ENCODE results near the gene HEY2.
A peak's percentile ranks its signal among the peaks of the same experiment; 100 is the strongest.
"Not testable (repeated sequence)": the region's sequence is repeated elsewhere in the genome, so short reads cannot be mapped to it uniquely, and the experiment has no call there.

The HEY2 gene

GRCh38 chr6:125773387-125774341 lies 24.2 kb downstream of the HEY2 start:
- DNase-seq: no peak

DNA sequence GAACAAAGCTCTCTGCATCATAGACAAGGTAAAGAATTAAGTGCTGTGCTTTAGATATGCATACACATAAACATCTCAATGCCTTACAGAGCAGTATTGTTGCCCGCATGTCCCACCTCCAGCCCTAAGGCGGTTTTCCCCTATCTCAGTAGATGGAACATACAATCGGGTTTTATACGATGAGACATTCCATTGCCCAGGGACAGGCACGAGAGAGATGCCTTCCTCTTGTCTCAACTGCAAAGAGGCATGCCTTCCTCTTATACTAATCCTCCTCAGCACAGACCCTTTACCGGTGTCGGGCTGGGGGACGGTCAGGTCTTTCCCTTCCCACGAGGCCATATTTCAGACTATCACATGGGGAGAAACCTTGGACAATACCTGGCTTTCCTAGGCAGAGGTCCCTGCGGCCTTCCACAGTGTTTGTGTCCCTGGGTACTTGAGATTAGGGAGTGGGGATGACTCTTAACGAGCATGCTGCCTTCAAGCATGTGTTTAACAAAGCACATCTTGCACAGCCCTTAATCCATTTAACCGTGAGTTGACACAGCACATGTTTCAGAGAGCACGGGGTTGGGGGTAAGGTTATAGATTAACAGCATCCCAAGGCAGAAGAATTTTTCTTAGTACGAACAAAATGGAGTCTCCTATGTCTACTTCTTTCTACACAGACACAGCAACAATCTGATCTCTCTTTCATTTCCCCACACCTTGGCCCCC lies 26.8 kb downstream of the HEY2 start:
- DNase-seq: not testable (repeated sequence)

DNA sequence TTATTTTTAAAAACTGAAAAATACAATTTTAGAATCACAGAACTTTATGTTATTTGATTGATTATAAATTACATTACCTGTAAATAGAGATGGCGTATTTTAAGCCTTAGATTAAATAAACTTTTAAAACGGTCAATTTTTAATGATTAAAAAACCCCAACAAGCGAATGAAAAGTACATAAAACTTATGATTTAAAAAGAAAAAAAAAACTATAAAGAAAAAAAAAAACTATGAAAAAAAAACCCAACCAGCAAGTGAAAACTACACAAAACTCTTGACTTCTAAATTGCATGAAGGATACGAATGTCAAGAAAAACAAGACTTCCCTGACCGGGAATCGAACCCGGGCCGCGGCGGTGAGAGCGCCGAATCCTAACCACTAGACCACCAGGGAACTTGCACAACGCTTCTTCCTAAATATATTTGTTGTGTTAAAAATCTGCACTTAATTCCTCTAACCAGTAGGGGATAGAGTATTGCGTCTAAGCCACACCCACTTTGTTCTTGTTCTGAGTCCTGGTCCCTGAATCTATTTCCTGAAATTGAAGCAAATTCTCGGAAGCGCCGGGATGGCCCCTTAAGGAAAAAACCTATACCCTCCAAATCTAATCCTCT lies 30.6 kb downstream of the HEY2 start:
- peak; percentile 88 for DNase-seq

DNA sequence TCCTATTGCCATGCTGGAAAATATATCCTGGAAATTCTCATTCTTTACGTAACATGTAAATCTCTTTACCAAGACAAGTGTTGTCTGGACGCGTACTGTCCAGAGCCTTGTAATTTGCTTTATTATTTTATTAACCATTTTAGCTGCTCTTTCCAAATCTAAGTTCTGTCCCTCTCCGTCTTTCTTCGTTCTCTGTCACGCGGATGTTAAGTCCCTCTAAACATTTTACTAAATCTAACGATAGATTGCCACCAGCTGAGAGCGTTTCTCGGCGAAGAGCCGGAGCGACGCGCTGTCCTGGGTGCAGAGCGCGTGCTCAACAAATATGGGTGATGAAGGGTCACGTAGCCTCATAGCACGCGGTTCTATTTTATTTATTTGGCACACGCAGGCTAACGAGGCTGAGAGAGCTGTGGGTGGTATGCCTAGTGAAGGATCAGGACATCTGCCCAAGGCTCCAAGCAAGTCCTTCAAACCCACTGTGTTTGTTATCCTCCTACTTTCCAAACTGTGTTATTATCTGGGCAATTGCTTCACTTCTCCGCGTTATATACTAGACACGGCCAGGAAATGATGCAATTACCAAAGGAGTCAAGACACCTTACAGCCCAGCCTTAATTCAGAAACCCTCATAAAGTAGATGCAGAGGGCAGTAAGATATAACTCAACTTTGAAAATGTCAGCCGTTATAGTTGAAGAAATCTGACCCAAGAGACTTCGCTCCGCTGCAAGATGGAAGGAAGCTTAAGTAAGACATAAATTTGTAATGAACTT lies 31.3 kb downstream of the HEY2 start:
- peak; percentile 57 for DNase-seq

GRCh38 chr6:125781314-125781868 lies 32.0 kb downstream of the HEY2 start:
- DNase-seq: peak; percentile 55

DNA sequence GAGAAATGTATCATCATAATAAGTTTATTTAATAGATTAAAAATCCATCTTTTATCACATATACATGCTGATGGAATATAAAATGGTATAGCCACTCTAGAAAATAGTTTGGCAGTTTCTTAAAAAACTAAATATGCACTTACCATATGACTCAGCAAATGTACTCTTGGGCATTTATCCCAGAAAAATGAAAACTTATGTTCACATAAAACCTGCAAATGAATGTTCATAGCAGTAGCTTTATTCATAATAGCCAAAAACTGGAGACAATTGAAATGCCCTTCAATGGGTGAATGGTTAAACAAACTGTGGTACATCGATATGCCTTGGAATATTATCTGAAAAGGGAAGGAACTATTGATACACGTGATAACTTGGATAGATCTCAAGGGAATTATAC lies 34.9 kb downstream of the HEY2 start:
- DNase-seq: no peak

DNA sequence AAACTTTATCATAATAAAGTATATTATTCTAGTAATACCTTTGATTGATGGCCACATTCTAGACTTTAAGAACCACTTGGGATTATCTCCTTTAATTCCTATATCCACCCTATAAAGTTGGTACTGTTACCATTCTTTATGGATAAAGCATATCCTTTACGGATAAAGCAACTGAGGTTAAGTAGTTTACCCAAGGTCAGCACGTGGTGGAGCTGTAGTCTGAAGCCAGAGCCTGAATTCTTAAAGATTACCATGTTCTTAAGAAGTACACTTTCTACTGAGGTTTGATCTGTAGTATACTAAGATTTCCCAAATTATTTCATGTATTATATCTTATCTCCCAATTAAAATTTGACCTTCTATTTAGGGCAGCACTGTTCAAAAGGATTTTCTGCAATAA lies 38.4 kb downstream of the HEY2 start:
- DNase-seq: no peak

DNA sequence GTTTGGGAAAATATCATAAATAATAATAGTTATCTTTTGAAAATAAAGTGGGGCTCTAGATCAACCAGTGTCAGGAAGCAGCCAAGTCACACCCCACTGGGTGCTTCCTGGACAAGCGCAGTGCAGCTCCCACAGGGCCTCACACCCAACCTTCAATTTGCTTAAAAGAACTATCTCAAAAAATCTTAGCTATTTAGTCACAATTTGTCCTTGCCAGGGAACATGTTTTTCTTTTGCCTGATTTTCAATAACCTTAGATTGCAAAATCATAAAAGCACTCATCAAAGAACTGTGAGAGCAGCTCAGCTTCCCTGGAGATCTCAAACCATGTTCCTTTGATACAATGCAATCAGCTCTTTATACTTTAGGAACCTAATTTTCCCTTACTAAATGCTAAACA lies 39.7 kb downstream of the HEY2 start:
- no peak for DNase-seq

DNA sequence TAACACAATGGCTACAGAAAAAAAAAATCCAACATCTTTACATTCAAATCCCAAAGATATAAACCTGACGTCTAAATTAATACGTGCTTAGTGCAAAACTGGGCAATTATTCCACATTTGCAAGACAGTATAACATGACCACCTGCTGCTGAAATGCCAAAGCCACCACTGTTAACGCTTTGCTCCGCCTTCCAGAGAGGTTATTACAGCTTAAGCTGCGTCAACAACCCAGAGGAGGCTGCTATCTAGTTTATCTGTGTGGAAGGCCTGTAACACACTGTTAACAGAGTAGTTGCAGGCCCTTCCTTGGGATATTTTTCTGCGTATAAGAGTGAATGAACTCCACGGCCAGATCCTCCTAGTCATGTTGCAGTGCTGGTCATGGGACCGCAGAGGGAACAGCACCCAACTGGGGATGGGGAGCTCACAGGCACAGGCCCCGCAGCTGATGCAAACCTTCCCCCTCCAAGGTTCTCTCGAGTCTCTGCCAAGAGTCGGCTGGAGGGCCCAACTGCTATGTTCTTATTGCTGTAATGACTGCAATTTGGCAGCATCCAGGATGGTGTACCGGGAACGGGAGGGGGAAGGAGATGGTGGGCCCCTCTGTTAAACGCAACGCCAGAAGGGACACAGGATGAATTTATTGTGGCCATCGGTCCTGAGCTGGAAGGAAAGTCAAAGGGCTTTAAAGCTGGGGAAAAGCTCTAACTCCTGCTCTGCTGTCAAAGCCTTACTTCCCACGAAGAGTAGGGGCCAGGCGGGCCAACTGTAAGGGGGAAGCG lies 40.3 kb downstream of the HEY2 start:
- DNase-seq: peak; percentile 25

- peak; percentile 78 for DNase-seq
Observed at GRCh38 chr6:125790358-125791150, 41.1 kb downstream of the HEY2 start, which contains the start of gene NCOA7. Gene NCOA7 (plus strand): TSS chr6:125790960. CDS start chr6:125815355, 24,395 bp downstream.

DNA sequence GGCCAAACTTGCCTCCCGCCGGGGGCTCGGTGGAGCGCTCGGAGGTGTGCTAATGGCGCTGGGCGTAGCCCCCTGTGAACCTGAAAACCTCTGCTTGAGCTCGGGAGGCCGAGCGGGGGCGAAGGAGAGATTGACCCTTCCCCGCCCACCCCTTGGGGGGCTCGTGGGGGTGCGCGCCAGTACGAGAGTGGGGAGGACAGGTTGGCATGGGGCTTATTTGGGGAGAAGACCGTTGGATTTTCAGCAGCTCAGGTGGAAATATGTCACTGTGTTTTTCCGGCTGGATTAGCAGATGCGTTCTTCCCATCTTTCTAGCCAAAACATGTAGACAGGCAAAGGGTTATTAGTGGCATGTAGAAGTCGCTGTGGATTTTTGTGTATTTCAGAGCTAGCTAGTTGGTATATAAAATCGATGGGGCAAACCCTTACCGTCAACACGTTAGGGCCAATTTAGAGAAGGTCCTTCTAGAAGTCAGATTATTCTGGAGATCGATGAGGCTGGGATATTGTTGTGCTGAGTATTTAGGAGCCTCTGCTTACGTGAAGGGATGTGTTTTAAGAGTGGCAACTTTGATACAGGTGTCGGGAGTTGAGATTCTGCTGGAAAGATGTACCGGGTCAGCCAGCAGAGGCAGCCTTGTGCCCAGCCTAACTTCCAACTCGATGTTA lies 41.9 kb downstream of the HEY2 start:
- DNase-seq: peak; percentile 42

DNA sequence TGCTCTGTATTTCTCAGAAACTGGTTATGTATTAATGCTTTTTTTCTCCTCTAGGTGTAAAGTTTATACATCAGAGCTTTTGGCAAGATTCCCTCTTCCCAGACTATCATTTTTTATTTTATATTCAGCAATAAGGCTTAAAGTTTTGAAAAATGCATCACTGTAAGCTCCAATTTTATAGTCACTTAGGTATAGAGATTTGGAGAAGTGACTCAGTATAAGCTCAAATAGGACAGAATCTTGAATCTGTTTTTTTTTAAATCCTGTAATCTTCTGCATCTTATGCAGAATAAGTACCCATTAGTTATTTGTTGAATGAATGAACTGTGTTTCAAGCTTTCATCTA lies 42.4 kb downstream of the HEY2 start:
- DNase-seq: no peak

DNA sequence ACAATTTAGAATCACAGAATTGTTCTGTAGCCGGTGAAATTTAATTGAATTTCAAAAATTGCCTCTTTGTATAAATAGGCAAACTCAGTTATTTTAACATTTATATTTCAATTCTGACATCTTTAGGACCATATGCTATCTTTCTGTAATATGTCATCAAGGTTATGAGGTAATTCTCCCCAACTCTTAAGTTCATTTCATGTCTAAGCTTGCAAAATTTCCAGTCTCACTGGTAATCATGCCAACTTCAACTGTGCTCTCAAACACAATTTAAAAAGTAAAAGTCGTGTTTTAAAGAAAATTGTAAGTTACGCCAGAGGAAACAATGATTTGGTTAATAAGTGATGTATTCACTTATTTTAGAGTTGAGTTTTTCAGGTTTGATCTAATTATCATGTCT lies 42.7 kb downstream of the HEY2 start:
- no peak for DNase-seq

DNA sequence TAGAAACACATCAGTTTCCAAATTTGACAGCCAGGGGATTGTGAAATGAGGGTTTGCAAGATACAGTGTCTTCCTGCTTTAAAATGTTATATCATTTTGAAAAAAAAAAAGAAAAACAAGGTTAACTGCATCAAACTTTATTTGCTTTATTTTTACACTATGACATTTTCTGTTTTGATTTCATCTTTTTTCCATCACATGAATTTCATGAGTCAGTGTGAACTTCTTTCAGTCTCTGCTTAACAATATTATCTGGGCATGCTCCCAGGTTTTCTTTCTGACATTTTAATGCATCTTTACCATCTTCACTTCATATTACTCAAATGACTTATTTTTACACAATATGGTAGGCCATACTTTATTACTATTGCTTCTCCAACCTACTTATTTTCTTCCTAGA lies 43.2 kb downstream of the HEY2 start:
- DNase-seq: no peak

DNA sequence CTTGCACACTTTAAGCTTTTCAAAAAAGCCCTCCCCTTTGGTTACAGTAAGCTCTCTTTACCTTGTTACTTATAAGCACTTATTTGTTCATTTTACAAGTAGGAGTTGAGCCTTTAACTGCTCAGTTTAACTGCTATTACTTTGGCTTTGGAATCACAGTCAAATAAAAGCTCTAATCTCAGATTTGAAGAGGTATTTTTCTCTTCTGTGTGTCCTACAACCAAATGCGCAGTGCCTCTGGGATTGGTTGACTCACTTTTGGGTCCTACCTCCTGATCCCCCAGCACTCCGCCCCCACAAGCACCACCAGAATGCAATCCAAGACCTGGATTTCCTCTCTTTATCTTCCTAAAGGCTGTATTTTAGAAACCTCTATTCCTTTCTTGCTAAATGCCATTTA lies 43.8 kb downstream of the HEY2 start:
- DNase-seq: no peak

DNA sequence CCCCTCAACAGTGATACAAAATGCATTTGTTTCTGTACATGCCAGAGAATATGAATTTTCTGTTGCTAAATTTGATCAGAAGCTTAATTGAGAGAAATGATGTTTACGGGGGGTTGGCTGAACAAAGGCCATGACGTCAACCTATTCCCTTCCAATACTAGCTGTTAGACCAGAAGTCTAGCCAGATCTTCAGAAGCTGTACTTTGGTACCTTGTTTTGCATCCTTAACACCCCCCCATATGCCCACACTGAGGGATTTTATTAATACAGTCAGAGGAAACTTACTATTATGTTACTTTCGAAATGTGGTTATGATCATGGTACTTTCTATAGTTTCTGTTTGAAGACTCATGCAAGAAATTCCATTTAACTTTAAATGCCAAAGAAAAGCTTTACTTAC lies 44.4 kb downstream of the HEY2 start:
- DNase-seq: no peak

DNA sequence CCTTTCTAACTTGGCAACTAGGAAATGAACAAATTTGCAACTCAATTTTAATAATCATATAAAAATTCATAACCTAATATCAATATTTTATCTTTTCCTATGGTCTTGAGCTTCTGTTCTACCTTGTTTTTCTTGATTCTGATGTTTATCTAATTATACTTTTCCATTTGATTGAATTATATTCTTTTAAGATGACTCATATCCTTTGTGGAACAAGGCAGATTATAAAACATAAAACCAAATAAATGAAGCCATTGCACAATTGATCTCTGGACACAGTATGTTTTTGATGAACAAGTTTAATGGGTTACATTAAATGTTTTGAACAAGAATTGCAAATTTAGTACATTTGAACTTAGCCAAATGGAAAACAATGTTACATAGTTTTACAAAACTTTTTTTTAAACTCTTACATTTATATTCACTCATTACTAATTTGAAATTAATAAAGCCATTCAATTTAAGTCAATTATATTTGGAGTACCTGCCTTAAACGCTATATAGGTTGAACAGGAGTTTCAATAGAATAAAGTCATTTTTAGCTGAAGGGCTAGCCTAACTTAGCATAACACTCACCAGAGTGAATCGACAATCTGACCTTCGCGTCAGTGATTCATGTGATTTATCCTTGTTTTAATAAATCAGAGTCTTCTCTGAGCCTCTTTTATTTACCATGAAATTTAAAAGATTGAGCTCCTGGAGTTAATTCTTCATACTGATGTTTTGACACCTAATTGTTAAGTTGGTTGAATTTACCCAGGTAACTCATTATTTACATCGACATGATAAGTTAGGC lies 45.1 kb downstream of the HEY2 start:
- DNase-seq: no peak

GRCh38 chr6:125795301-125795700 lies 45.9 kb downstream of the HEY2 start:
- no peak for DNase-seq

GRCh38 chr6:125797120-125797885 lies 47.9 kb downstream of the HEY2 start:
- no peak for DNase-seq

Measured in CD4-positive, alpha-beta T cell treated with Interferon gamma for 1 hour (primary cell).